NCI-H2227 (cell line): ENCODE results near the gene SLC47A2.
"Not testable (repeated sequence)": the region's sequence is repeated elsewhere in the genome, so short reads cannot be mapped to it uniquely, and the experiment has no call there.

Experiments
- DNase-seq: peaks from one replicate; lab custom pipeline; 2025; ENCODE audit not compliant: unreplicated experiment; lab: John Stamatoyannopoulos, UW

SLC47A2 gene

GRCh38 chr17:19708431-19709175 lies 7.8 kb downstream of the SLC47A2 start:
- DNase-seq, result no peak

- no peak for DNase-seq
These were observed 8.6 kb downstream of the SLC47A2 start for GRCh38 chr17:19707728-19708221.

GRCh38 chr17:19706791-19707727 lies 9.3 kb downstream of the SLC47A2 start:
- DNase-seq, result no peak

GRCh38 chr17:19705771-19706770 lies 10.3 kb downstream of the SLC47A2 start:
- no peak for DNase-seq

- no peak for DNase-seq
These were observed 11.2 kb downstream of the SLC47A2 start for GRCh38 chr17:19705201-19705600.

- no peak for DNase-seq
These were observed 12.4 kb downstream of the SLC47A2 start for GRCh38 chr17:19703828-19704613.

- DNase-seq, result no peak
These were observed 13.1 kb downstream of the SLC47A2 start for GRCh38 chr17:19703106-19703827.

GRCh38 chr17:19702217-19702641 lies 14.2 kb downstream of the SLC47A2 start:
- no peak for DNase-seq

GRCh38 chr17:19686400-19687090 lies 29.8 kb downstream of the SLC47A2 start:
- DNase-seq, result no peak

GRCh38 chr17:19684909-19685580 lies 31.3 kb downstream of the SLC47A2 start:
- DNase-seq, result not testable (repeated sequence)

- no peak for DNase-seq
These were observed 33.3 kb downstream of the SLC47A2 start for GRCh38 chr17:19683117-19683516.

- no peak for DNase-seq
These were observed 37.6 kb downstream of the SLC47A2 start for GRCh38 chr17:19678581-19679453.

GRCh38 chr17:19677736-19678379 lies 38.5 kb downstream of the SLC47A2 start:
- DNase-seq, result no peak

- no peak for DNase-seq
These were observed 39.5 kb downstream of the SLC47A2 start for GRCh38 chr17:19676896-19677295.

- DNase-seq, result no peak
These were observed 42.8 kb downstream of the SLC47A2 start for GRCh38 chr17:19673623-19674022.

GRCh38 chr17:19672009-19672750 lies 44.2 kb downstream of the SLC47A2 start:
- no peak for DNase-seq
